ENCODE results near the gene SLC4A9. TPM values are rescaled to one million over a fixed set of nuclear protein-coding genes. Genes with fewer than 3 reads are reported as not detected.

The SLC4A9 gene
- total and polyA plus RNA-seq, 2 donors (not counting 1 experiment from before 2014, with no cell fraction given), result 0.10 TPM; not detected in 1

DNA sequence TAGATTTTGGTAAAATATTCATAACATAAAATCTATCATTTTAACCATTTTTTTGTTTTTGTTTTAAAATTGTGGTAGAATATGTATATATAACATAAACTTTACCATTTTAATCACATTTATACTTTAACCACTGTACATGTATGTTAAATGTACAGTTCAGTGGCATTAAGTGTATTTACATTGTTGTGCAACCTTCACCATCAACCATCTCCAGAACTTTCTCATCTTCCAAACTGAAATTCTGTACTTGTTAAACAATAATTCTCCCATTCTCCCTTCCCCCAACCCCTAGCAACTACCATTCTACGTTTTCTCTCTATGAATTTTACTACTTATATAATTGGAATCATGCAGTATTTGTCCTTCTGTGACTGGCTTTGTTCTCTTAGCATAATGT, 53.2 kb downstream of the SLC4A9 start:
- ATAC-seq (ENCODE audit: low read depth), result no peak
- intact Hi-C loops (cut with micrococcal nuclease), result no loop called here
- DNase-seq, result no peak
- Histone ChIP-seq H3K9ac (ENCODE audit: low read length) (no peak overlapping the region), H3K4me2 (replicated peaks; ENCODE audit: low read depth, low read length, poor library complexity, severe bottlenecking) (no peak overlapping the region), H3K27ac (ENCODE audit: low read length in 2 of 2) (no peak overlapping the region), H3K4me1 (ENCODE audit: control insufficient read depth in 2 of 2, insufficient read depth in 2 of 2, low read length in 2 of 2) (peaks cover 0 to 4% of the 10 kb centered on the region in 2 donors), H3K4me3 (ENCODE audit: control extremely low read depth in 1 of 5, extremely low read depth in 1 of 5, insufficient read depth in 1 of 5, low read depth in 2 of 5, low read length in 4 of 5) (no peak overlapping the region), H3K9me3 (ENCODE audit: control extremely low read depth in 1 of 3, control insufficient read depth in 2 of 3, insufficient read depth in 1 of 3, low read length in 2 of 3) (no peaks in the 10 kb centered on the region), H4K20me1 (ENCODE audit: control insufficient read depth, insufficient read depth, low read length, poor library complexity, severe bottlenecking) (peaks cover 51% of the 10 kb centered on the region), H3K27me3 (replicated peaks in 1 of 4; ENCODE audit: control extremely low read depth in 1 of 4, control insufficient read depth in 3 of 4, insufficient read depth in 4 of 4, low read length in 3 of 4) (no peaks in the 10 kb centered on the region), H2AFZ (ENCODE audit: insufficient read depth, low read depth, low read length, poor library complexity, severe bottlenecking) (no peak overlapping the region), H3K79me2 (ENCODE audit: control insufficient read depth, insufficient read depth, low read length) (peaks cover 95% of the 10 kb centered on the region), H3K36me3 (replicated peaks in 1 of 2; ENCODE audit: control extremely low read depth in 1 of 2, control insufficient read depth in 1 of 2, extremely low read depth in 1 of 2, insufficient read depth in 2 of 2, low read length in 1 of 2) (peaks cover 0 to 11% of the 10 kb centered on the region in 2 experiments)
- Mint-ChIP-seq H3K4me1 (peaks cover 29% of the 10 kb centered on the region), H3K4me3 (no peak overlapping the region), H3K27ac (peak overlapping the region; percentile 50), H3K9me3 (ENCODE audit: insufficient read depth) (no peaks in the 10 kb centered on the region), H3K27me3 (no peaks in the 10 kb centered on the region)
- ChIA-PET CTCF (no interaction called here), POLR2A (no interaction called here)
- WGBS (ENCODE audit: insufficient coverage), result no CpG with 5 or more reads among the region's 1 CpG
- no peak for TF ChIP-seq EZH2 (IDR thresholded peaks at IDR 0.05; ENCODE audit: borderline replicate concordance, insufficient read depth, low read depth, low read length, poor library complexity, severe bottlenecking)
- TF ChIP-seq, protein P1, sequence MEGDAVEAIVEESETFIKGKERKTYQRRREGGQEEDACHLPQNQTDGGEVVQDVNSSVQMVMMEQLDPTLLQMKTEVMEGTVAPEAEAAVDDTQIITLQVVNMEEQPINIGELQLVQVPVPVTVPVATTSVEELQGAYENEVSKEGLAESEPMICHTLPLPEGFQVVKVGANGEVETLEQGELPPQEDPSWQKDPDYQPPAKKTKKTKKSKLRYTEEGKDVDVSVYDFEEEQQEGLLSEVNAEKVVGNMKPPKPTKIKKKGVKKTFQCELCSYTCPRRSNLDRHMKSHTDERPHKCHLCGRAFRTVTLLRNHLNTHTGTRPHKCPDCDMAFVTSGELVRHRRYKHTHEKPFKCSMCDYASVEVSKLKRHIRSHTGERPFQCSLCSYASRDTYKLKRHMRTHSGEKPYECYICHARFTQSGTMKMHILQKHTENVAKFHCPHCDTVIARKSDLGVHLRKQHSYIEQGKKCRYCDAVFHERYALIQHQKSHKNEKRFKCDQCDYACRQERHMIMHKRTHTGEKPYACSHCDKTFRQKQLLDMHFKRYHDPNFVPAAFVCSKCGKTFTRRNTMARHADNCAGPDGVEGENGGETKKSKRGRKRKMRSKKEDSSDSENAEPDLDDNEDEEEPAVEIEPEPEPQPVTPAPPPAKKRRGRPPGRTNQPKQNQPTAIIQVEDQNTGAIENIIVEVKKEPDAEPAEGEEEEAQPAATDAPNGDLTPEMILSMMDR (IDR thresholded peaks at IDR 0.05), result no peak

DNA sequence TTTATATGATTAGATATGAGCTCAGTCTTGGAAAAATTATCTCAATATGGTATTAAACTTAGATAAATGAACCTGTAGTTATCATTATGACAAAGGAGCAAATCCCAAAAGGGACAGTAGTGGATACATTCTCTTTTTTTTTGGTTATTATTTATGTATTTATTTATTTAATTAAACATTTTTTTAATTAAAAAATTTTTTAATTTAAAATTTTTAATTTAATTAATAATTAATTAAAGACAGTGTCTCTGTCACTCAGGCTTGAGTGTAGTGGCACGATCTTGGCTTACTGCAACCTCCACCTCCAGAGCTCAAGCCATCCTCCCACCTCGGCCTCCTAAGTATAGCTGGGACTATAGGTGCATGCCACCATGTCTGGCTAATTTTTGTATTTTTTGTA, 57.2 kb downstream of the SLC4A9 start:
- Histone ChIP-seq H3K4me1 (ENCODE audit: control insufficient read depth in 2 of 2, insufficient read depth in 2 of 2, low read length in 2 of 2) (no peaks in the 10 kb centered on the region), H3K9ac (ENCODE audit: low read length) (no peak overlapping the region), H3K27ac (ENCODE audit: low read length in 2 of 2) (no peak overlapping the region), H3K4me3 (ENCODE audit: control extremely low read depth in 1 of 5, extremely low read depth in 1 of 5, insufficient read depth in 1 of 5, low read depth in 2 of 5, low read length in 4 of 5) (no peak overlapping the region), H2AFZ (ENCODE audit: insufficient read depth, low read depth, low read length, poor library complexity, severe bottlenecking) (no peak overlapping the region), H3K27me3 (replicated peaks in 1 of 4; ENCODE audit: control extremely low read depth in 1 of 4, control insufficient read depth in 3 of 4, insufficient read depth in 4 of 4, low read length in 3 of 4) (no peaks in the 10 kb centered on the region), H3K36me3 (replicated peaks in 1 of 2; ENCODE audit: control extremely low read depth in 1 of 2, control insufficient read depth in 1 of 2, extremely low read depth in 1 of 2, insufficient read depth in 2 of 2, low read length in 1 of 2) (peaks cover 2 to 4% of the 10 kb centered on the region in 2 experiments), H3K4me2 (replicated peaks; ENCODE audit: low read depth, low read length, poor library complexity, severe bottlenecking) (no peak overlapping the region), H3K9me3 (ENCODE audit: control extremely low read depth in 1 of 3, control insufficient read depth in 2 of 3, insufficient read depth in 1 of 3, low read length in 2 of 3) (no peaks in the 10 kb centered on the region), H4K20me1 (ENCODE audit: control insufficient read depth, insufficient read depth, low read length, poor library complexity, severe bottlenecking) (peaks cover 65% of the 10 kb centered on the region), H3K79me2 (ENCODE audit: control insufficient read depth, insufficient read depth, low read length) (peaks cover 96% of the 10 kb centered on the region)
- Mint-ChIP-seq H3K27me3 (no peaks in the 10 kb centered on the region), H3K9me3 (ENCODE audit: insufficient read depth) (no peaks in the 10 kb centered on the region), H3K27ac (no peak overlapping the region), H3K4me1 (peaks cover 46% of the 10 kb centered on the region), H3K4me3 (no peak overlapping the region)
- ATAC-seq (ENCODE audit: low read depth) (no peak), DNase-seq (no peak)
- no CpG with 5 or more reads among the region's 2 CpGs for WGBS (ENCODE audit: insufficient coverage)
- intact Hi-C loops (cut with micrococcal nuclease), result no loop called here
- CTCF ChIA-PET, result interaction anchor here (0.6 kb wide), 1 partner anchor 296 kb away, joined by 3 read pairs; no protein-coding TSS in a partner anchor
- TF ChIP-seq EZH2 (IDR thresholded peaks at IDR 0.05; ENCODE audit: borderline replicate concordance, insufficient read depth, low read depth, low read length, poor library complexity, severe bottlenecking), result no peak
- TF ChIP-seq, protein P1 (IDR thresholded peaks at IDR 0.05), result no peak
- POLR2A ChIA-PET, result interaction anchor here (0.7 kb wide), 1 partner anchor 228 kb away, joined by 5 read pairs; no protein-coding TSS in a partner anchor

All from B cell (primary cell).